GM21367 (cell line): Measurements from ENCODE around the gene CST5.
"Not testable (repeated sequence)": the region's sequence is repeated elsewhere in the genome, so short reads cannot be mapped to it uniquely, and the experiment has no call there.

ENCODE experiments used
- ATAC-seq: cut with Tn5 transposase; IDR thresholded peaks from one replicate; pipeline ENCODE4 v1.9.1; 2021; ENCODE audit not compliant: unreplicated experiment

CST5 gene

DNA sequence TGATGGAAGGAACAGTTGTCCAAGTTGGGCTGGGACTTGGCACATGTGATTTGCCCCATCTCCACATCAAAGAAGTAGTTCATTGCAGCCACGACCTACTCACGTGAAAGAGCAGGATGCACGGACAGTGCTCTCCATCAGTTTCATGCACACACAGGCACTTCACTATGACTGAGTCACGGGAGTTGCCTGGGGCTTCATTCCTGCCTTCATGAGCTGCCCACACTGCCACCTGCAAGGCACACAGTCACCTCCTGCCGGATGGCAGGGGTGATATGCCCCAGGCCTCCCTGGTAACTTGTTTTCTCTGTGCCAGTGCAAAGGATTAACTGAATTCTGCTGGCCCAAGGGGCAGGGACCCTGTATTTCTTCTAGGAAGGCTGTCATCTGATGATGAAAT is 22.8 kb downstream of the CST5 start:
- ATAC-seq, result no peak

DNA sequence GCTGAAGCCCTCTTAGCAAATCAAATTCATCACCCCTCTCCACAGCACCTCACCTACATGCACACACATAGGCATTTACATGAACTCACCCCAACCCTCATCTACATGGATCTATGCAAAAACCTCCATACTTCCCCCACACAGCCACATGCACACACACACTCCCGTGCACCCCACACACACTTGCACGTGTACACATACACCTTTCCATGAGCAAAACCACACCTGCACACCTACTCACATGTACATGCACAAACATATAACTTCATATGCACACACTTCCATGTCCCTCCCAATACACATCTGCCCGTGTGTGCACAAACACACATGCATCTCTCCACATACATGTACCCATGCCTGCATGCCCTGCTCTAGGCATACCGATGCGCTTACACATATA is 23.3 kb downstream of the CST5 start:
- no peak for ATAC-seq

DNA sequence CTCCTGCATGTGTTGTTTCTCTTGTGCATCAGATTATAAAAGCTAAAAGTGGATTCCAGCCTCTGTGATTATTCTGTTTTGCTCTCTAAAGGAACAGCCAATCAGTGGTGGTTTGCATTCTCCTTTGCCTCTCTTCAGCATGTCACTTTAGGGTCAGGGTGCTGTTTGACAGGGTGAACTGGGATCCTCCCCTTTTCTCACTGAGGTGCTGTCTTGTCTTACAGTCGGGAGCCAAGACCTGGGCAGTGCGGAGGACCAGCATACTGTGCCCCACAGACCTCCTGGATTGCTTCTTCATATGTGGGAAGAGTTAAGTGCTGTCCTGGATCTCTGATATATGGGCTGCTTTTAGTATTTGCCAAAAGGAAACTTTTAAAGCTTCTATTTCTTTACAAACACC is 37.9 kb downstream of the CST5 start:
- ATAC-seq, result no peak

DNA sequence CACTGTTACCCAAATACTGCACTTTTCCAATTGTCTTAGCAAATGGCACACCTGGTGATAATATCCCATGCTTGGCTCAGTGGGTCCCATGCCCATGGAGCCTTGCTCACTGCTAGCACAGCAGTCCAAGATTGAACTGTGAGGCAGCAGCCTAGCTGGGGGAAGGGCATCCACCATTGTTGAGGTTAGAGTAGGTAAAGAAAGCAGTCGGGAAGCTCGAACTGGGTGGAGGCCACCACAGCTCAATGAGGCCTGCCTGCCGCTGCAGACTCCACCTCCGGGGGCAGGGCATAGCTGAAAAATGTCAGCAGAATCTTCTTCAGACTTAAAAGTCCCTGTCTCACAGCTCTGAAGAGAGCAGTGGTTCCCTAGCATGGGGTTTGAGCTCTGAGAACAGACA is 43.8 kb downstream of the CST5 start:
- no peak for ATAC-seq

DNA sequence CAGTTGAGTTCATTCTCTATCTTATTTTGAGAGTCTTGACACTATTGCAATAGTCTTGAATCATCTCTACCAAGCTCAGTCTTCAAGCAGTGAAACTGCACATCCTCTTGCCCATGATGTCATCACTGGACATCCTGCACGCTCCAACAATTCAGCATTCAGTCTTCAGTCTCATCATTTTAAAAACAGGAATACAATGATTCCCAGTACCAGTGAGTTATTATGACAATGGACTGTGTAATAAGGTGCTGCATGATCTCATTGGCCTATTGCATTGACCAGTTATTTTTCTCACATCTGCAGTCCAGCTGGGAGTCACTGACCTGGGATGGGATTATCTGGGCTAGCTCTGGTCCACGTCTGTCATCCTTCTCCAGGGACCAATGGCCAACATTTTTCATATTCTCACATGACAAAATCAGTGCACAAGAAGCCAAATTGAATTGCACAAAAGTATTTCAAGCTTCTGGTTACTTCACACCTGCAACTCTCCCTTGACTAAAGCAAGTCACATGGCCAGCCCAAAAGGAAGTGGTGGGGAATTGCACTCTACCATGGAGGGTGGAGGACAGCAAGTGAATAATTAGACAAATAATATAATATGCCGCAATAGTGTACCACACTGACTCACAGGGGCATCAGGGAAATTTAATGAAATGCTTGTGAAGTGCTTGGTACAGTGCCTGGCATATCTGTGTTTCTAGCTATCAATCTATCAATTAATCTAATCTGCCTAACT is 46.6 kb downstream of the CST5 start:
- no peak for ATAC-seq

DNA sequence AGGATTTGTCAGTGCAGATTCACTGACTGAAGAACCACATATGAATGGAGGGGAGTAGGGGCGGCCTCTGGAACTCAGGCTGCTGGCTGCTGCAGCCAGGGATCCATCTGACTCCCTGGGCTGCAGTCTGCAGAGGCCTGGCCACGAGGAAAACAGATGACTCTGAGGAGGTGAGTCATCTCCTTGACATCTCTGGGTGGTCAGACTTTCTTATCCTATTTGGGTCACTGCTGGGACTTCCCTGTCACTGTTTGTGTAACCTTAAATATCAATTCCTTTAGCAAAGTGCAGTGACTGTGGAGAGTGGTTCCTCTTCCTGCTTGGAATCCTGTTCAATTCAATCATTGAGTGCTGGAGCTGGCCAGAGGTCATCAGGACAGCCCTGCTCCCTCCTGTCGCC is 47.6 kb downstream of the CST5 start:
- not testable (repeated sequence) for ATAC-seq

DNA sequence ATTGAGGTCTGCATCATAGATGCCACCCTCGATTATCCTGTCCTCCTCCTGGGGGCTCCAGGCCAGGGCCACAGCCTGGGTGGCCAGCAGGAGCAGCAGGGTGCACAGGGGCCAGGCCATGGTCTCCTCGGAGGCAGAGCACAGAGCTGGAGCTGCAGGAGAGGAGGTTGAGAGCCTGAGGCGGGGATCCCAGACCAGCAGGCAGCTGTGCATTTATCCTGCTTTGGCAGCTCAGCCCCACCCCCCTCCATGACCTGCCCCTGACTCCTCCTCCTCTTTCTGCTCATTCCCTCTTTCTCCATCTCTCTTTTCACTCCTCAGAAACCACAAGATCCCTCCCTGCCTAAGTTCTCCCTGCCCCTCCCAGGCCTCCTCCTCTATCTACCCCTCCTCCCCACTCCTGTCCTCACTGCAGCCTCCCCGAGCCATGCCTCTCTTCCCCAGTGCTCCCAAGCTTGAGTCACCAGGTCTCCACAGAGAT is 53.0 kb downstream of the CST5 start, which contains the start of gene CST2:
Gene CST2 (minus strand): TSS at position 189 of the 481 bp plus-strand sequence. CDS start 69 bp downstream, at position 120.
- no peak for ATAC-seq
